ENCODE data around the gene CFAP68.
A peak's percentile ranks its signal among the peaks of the same experiment; 100 is the strongest.
"Not testable (repeated sequence)": the region's sequence is repeated elsewhere in the genome, so short reads cannot be mapped to it uniquely, and the experiment has no call there.

The CFAP68 gene

DNA sequence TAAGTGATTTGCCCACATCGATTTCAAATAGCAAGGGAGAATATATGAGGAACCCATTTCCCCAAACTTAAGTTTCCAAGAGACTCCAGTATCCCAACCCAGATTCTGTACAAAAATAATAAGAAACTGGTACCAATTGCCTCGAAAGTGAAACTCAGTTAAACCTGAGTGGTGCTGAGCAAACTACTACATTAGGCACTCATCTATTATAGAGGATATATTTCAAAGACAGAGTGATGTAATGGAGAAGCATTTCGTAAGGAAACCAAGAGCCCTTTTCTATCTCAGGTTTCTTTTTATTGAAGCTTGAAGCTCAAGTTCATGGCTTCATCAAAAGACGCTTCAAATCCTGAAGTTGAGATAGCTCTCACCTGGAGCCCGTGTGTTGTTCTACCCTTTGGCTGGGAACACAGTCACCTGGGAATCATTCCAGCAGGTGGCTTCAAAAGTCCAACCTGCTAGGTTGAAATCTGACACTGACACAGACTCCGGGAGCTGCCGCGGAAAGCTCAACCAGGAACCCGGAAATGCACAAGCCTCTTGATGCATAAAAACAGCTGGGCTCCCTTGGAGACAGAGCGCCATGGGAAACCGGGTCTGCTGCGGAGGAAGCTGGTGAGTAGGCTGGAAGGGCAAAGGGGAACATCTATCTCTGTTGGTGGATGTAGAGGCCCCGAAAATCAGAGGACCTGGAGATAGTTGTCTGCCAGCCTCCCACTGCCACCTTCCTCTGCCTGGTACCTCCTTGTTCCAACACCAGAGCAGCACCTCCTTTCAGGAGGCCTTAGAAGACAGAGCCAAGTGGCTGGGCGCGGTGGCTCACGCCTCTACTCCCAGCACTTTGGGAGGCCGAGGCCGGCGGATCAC lies 39.3 kb downstream of the CFAP68 start, which contains the start of gene C11orf52:
C11orf52 (plus strand) TSS at position 524 of the 867 bp plus-strand sequence; CDS start at position 584, 60 bp downstream.
- no peak for DNase-seq

DNA sequence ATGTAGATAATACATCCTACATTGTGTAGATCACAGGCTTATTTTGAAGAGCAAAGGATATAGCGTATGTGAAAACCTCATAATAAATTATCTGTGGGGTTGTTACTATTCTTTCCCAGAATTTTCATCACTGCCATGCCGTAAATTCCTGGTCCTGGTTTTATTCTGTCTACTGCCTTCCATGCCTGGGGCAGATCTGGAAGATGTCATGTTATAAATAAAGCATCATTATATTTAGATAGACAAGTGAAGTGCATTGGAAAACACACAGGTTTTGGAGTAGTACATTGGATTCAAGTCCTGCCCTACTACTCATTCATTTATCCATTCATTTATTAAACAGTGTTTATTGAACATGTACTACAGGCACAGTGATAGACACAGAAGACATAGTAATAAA lies 41.6 kb downstream of the CFAP68 start:
- DNase-seq = no peak

DNA sequence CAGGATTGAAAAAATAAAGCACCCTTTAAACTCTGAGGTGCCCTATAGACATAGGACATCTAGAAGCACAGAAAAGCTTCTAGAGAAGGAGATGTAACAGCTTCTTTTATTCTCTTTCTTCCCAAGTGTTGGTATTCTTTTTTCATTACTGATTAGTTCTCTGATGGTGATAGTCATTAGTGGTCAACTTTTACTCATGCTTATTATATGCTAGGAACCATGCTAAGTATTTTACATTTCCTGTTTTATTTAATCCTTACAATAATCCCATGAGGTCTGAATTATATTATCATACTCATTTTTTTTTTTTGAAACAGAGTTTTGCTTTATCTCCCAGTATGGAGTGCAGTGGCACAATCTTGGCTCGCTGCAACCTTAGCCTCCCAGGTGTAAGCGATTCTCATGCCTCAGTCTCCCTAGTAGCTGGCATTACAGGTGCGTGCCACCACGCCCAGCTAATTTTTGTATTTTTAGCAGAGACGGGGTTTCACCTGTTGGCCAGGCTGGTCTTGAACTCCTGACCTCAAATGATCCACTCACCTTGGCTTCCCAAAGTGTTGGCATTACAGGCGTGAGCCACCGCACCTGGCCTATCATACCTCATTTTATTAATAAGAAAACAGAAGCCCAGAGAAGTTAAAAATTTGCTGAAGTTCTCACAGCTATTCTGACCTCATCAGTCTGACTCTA lies 42.3 kb downstream of the CFAP68 start:
- DNase-seq = no peak

DNA sequence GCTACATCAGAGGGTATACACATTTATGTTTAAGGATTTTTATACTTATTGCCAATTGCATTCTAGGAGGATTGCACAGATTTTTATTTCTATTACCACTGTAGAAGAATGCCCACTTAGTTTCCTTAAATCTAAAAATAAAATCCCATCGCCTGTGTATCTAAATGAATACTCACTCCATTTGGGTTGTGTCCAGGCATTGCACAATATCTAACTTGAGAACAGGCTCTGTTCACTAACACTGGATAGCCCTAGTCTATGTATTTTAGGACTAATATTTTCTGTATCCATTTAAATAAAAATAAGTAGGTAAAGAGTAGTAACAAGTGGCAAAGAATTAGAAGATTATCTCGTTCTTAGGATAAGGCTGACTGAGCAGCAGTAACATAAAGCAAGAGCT lies 43.5 kb downstream of the CFAP68 start:
- DNase-seq = peak; percentile 14 to 47

DNA sequence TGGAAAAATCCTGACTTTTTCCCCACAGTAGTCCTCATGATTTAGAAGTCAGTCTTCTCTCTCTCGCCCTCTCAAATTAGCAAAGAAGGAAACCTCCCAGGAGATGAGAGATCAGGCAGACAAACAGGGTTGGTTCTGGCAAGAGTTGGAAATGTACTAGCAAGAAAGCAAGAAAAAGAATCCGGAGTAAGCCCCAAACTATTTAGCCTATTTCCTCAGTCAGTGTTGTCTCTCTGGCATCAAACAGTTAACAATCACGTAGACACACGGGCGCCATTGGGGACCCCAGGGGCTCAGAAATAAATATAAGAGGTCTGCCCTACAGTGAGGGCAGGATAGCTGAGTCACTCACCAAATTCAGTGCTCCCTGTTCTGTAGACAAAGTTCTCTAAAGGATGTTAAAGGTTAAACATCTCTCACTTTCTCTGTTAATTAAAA lies 44.0 kb downstream of the CFAP68 start:
- no peak for DNase-seq

DNA sequence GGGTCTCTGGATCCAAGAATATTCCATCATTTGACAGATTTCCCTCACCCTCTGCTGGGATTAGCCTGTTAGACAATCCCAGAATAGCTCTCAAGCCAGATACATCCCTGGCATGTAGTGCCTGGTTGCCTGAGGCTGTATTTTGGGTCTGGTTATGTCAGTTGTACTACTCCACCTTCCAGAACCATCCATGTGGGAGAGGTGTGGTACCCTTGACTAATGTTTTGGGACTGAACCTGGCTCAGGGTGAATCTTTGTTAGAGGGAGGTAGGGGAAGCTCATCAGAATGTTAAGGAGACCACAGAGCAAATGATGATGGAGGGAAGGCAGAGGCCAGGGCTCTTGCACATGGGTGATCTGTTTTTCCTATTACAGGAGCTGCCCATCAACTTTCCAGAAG lies 44.6 kb downstream of the CFAP68 start:
- DNase-seq = no peak

DNA sequence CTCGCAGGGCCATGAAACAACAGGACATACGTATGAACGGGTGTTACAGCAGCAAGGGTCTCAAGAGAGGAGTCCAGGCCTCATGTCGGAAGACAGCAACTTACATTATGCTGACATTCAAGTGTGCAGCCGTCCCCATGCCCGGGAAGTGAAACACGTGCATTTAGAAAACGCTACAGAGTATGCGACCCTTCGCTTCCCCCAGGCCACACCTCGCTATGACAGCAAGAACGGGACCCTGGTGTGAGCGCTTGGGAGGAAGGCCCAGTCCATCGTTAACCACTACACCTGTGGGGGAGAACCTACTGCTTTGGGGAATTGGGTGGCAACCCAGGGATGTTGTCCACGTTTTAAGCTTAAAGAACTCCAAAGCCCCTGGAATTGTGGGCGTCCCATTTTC lies 46.6 kb downstream of the CFAP68 start:
- no peak for DNase-seq

DNA sequence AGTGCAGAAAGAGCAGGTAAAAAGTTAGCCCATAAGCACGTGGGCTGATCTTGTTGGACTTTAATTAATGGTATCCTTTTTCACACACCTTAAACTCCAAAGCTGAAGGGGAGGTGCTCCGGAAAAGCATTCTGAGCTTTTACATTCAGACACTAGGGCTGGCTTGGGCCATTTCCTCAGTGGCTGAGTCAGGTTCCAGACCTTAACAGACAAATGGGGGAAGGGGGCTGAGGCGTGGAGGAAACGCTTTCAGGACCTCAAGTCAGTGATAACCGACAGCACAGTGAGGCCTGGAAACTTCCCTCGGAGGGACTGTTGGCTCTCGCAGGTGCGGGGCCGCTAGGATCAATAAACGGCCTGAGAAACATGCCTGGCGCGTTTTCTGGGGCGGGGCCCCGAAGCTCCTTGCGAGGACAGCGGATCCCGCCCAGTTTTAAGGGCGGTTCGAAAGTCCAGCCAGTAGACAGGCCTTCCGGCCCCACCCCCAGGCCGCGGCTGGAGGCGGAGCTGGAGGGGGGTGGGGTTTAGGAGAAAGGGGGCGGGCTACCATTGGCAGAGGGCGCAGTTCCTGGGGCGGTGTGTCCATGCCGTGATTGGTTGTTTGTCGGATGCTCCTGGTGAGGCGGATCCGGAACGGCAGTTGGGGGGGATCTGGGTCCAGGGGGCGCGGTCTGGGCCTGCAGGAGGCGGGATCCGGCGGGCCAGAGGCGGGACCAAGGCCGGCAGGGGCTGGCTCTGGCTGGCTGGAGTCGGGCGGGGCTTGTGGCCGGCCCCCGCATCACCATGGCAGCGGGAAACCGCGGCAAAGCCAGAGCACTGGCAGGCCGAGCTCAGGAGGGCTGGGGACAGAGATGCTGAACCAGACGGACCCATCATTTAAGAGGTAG lies 47.4 kb downstream of the CFAP68 start:
- peak; percentile 97 to 98 for DNase-seq

DNA sequence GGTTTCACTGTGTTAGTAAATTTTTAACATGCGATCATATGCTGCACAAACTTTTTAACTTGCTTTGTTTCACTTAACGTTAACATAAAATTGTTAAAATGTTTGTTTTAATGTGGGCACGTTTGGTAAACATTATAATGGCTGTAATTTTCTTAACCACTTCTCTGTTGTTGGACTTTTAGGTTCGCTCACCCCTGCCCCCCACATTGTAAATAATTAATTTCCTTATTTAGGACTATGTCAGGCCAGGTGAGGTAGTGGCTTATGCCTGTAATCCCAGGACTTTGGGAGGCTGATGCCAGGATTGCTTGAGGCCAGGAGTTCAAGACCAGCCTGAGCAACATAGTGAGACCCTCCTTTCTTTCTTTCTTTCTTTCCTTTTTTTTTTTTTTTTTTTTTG lies 51.1 kb downstream of the CFAP68 start:
- DNase-seq = no peak

DNA sequence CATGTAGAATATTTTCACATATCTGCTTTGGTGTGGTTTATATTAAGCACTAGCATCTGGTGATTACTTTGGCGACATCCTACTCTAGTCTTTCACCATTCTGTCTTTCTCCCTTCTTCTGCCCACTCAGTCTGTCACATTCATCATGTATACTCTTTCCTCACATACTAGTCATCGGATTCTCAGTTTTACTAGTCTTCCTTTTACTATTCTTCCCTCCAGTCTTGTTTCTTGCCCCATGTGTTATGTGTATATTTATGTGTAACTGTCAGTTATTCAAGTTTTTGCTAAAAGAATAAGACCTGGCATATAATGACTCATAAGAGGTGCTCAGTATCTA lies 53.2 kb downstream of the CFAP68 start:
- DNase-seq = peak; percentile 64 to 74

DNA sequence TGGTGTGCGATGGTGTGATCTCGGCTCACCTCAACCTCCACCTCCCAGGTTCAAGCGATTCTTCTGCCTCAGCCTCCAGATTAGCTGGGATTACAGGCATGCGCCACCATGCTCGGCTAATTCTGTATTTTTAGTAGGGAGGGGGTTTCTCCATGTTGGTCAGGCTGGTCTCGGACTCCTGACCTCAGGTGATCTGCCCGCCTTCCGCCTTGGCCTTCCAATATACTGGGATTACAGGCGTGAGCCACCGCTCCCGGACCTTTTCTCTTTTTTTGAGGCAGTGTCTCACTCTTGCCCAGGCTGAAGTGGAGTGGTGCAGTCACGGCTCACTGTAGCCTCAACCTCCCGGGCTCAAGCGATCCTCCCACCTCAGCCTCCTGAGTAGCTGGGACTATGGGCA lies 53.8 kb downstream of the CFAP68 start:
- not testable (repeated sequence) for DNase-seq

DNA sequence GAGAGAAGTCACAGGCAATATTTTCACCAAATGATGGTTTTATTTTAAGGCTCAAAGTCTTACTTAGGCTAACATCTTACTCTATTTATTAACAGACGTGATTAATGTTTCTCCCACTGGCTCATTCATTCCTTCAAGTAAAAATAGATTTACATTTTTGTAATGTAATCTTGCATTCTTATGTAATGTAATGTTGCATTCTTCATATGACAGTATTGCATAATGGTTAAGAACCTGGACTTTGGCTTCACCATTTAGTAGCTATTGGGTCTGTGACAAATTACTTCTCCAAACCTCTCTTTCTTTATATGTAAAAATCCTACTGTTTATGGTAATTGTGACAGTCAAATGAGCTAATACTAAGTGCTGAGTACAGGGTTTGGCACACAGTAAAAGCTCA lies 54.5 kb downstream of the CFAP68 start:
- peak; percentile 61 to 87 for DNase-seq

DNA sequence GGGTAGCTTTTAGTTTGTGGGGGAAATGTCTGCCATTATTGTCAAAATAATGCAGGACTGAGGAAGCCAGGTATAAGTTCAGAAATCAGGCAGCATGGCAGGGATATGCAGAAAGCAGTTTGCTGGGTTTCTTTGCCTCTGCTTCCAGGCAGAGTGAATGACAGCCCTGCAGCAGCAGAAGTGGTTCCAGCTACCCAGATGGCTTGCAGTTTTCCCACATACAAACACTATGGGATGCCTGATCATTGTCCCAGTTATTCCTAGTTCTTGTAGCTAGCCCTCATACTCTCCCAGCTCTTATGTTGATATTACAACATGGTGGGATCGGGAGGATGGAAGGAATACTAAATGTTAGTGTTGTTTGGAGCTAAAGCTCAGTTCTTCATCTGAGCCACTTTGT lies 55.0 kb downstream of the CFAP68 start:
- no peak for DNase-seq

Data from inflammatory macrophage (primary cell).